ENCODE measurements around the gene MGMT.

MGMT gene

DNA sequence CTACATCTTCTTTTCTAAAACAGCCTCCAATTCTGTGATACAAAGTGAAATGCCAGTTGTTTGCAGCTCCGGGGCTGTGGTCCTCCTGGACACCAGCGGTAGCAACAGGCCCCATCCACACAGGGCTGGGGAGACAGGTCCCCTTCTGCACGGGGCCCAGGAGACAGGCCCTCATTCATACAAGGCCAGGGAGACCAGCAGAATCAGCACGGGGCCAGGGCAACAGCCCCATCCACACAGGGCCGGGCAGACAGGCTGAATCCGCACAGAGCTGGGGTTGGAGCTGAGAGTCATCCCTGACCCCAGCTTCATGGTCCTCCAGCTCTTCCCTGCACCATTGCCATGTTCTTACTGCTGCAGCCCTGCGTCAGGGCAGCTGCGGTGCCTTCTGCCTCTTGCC lies 238.6 kb downstream of the MGMT start:
- Mint-ChIP-seq H3K4me1 (peaks cover 12% of the 10 kb centered on the region), H3K27ac (ENCODE audit: low read depth) (no peak overlapping the region), H3K27me3 (no peaks in the 10 kb centered on the region), H3K36me3 (ENCODE audit: insufficient read depth) (peaks cover 7% of the 10 kb centered on the region), H3K9me3 (no peaks in the 10 kb centered on the region), H3K4me3 (no peak overlapping the region)
- no peak for DNase-seq (ENCODE audit: low spot score in 2 of 2)
- no peak for ATAC-seq (replicated peaks; ENCODE audit: extremely low read depth, poor library complexity, severe bottlenecking)

DNA sequence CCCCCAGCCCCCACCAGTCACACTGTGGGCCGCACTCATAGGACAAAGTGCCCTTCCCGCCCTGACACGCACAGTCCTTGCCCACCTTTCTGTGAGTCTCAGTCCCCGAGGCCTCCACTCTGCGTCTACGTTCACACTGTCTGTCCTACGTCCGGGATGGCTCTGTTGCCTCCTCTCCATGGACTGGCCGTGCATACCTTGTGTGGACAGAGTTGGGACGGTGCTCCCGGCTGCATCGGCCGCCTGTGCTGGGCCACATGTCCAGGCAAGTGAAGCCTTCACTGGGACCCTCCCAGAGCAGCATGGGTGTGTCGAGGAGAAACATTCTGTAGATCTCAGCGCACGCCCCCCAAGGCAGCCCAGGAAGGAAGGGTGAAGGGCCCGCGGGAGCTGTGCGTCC lies 239.0 kb downstream of the MGMT start:
- Mint-ChIP-seq H3K4me1 (peaks cover 12% of the 10 kb centered on the region), H3K9me3 (no peaks in the 10 kb centered on the region), H3K36me3 (ENCODE audit: insufficient read depth) (peaks cover 7% of the 10 kb centered on the region), H3K27ac (ENCODE audit: low read depth) (no peak overlapping the region), H3K4me3 (no peak overlapping the region), H3K27me3 (no peaks in the 10 kb centered on the region)
- DNase-seq (ENCODE audit: low spot score in 2 of 2) (no peak), ATAC-seq (replicated peaks; ENCODE audit: extremely low read depth, poor library complexity, severe bottlenecking) (no peak)

GRCh38 chr10:129706523-129706922 lies 239.5 kb downstream of the MGMT start:
- H3K9me3 Mint-ChIP-seq, result no peaks in the 10 kb centered on the region
- H3K4me3 Mint-ChIP-seq, result no peak overlapping the region
- H3K36me3 Mint-ChIP-seq (ENCODE audit: insufficient read depth), result peaks cover 7% of the 10 kb centered on the region
- no peak overlapping the region for H3K27ac Mint-ChIP-seq (ENCODE audit: low read depth)
- ATAC-seq (replicated peaks; ENCODE audit: extremely low read depth, poor library complexity, severe bottlenecking), result no peak
- no peaks in the 10 kb centered on the region for H3K27me3 Mint-ChIP-seq
- no peak for DNase-seq (ENCODE audit: low spot score in 2 of 2)
- H3K4me1 Mint-ChIP-seq, result peaks cover 12% of the 10 kb centered on the region

DNA sequence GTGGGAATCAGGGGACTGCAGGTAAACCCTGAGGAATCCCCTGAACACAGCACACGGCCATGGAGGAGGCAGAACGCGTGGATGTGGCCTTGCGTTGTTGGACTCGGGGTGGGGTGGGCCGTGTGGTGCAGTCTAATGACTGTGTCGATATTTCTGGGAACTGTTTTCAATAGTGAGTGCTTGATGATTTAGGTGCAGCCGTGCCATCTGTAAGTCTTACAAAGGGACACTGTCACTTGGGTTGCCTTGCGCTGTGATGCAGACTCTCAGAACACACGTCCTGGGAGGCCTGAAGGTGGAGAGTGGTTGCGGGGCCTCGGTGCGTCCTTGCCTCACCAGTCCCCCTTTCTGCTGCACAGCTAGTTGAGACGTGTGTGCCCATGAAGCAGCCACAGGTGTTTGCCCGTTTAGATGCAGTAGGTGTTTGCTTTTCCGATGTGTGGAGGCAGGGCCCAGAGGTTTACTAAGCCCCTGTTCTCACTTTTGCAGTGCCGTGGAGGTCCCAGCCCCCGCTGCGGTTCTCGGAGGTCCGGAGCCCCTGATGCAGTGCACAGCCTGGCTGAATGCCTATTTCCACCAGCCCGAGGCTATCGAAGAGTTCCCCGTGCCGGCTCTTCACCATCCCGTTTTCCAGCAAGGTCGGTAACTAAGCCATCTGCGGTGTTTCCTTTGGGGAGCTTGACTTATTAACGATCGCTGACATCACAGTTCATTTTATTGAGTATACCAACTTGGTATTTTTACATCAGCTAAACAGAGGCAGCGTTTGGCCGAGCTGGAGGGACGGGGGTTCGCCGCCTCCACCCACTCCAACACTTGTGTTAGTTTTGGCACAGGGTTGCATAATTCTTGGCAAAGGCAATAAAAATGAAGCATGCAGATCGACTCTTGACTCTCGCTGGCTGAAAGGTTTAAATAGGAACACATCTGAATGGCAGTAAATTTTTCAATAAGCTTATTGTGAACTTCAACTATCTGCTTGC lies 240.7 kb downstream of the MGMT start:
- no peak for DNase-seq (ENCODE audit: low spot score in 2 of 2)
- no peak for ATAC-seq (replicated peaks; ENCODE audit: extremely low read depth, poor library complexity, severe bottlenecking)
- H3K36me3 Mint-ChIP-seq (ENCODE audit: insufficient read depth), result peaks cover 7% of the 10 kb centered on the region
- no peaks in the 10 kb centered on the region for H3K9me3 Mint-ChIP-seq
- H3K4me3 Mint-ChIP-seq, result no peak overlapping the region
- no peak overlapping the region for H3K27ac Mint-ChIP-seq (ENCODE audit: low read depth)
- H3K4me1 Mint-ChIP-seq, result peaks cover 12% of the 10 kb centered on the region
- H3K27me3 Mint-ChIP-seq, result no peaks in the 10 kb centered on the region

DNA sequence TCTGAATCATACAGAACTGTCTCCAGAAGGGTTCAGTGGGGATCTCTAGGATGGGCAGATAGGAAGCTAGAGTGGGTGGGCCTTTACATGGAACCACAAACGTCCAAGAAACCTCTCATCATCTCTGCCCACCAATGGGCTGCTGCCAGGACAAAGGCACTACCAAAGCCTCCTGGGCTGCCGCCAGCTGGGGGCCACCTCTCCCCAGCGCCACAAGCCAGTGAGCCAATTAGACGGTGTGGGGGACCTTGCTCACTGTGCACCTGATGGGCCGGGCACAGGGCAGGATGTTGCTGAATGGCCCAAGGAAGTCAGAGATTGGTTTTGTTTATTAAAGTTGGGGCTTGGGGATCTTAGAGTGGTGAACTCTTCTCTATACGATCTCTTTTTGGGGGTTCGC lies 242.1 kb downstream of the MGMT start:
- H3K9me3 Mint-ChIP-seq, result no peaks in the 10 kb centered on the region
- H3K27me3 Mint-ChIP-seq, result no peaks in the 10 kb centered on the region
- peaks cover 5% of the 10 kb centered on the region for H3K4me1 Mint-ChIP-seq
- ATAC-seq (replicated peaks; ENCODE audit: extremely low read depth, poor library complexity, severe bottlenecking), result no peak
- no peak overlapping the region for H3K4me3 Mint-ChIP-seq
- no peak overlapping the region for H3K27ac Mint-ChIP-seq (ENCODE audit: low read depth)
- peaks cover 6% of the 10 kb centered on the region for H3K36me3 Mint-ChIP-seq (ENCODE audit: insufficient read depth)
- no peak for DNase-seq (ENCODE audit: low spot score in 2 of 2)

DNA sequence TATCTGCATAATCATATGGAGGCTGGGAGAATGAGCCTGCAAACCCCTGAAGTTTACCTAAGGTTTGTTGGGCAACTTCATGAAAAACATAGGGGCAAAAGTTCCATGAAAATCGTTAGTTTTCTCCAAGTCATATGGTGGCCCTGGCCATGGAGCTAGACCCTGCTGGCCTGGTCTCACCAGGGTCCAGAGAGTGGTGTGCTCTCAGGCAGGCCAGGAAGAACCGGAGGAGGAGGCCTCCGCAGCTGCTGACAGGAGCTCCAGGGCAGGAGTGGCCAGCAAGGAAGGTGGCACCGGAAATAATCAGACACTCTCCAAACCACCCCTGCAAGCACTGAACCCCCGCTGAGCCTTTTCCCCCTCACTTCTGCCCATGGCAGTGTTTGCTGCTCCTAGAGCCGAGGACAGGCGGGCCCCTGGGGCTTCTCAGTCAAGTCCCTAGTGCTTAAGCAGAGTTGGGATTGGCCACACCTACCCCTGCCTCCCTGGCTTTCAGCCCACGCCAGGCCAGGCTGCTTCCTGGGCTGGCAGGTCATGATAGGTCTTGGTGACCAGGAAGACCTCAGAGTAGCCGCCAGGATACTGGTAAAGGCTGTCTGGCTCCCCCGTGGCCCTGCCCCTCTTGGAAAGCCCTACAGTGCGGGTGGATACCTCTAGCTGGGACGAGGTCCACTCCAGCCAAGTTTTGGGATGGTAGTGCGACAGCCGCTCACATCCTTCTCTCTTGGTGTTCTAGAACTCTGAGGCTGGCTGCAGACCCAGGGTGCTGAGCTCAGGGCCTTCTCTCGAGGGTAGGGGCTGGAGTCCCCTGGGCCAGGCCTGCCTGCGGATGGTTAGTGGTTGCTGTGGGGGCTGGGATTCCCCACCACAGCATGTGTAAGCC lies 242.8 kb downstream of the MGMT start:
- H3K4me3 Mint-ChIP-seq, result no peak overlapping the region
- DNase-seq (ENCODE audit: low spot score in 2 of 2) (no peak), ATAC-seq (replicated peaks; ENCODE audit: extremely low read depth, poor library complexity, severe bottlenecking) (no peak)
- H3K9me3 Mint-ChIP-seq, result no peaks in the 10 kb centered on the region
- peaks cover 2% of the 10 kb centered on the region for H3K4me1 Mint-ChIP-seq
- H3K27me3 Mint-ChIP-seq, result no peaks in the 10 kb centered on the region
- no peak overlapping the region for H3K27ac Mint-ChIP-seq (ENCODE audit: low read depth)
- peaks cover 5% of the 10 kb centered on the region for H3K36me3 Mint-ChIP-seq (ENCODE audit: insufficient read depth)

DNA sequence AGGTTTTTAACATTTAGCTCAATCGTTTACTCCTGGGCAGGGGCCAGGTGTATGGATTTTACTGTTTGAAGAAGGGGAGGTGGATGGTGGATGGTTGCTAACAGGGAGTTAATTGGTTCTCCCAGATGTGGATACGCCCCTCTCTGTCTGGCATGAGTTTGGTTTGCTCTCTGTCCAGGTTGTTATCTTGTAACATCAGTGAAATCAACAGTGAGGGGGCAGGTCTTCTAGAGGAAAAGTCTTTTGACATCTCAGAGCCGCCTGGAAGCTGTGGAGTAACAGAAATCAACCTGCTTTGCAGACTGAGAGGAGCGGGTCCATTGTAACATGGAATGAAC lies 243.4 kb downstream of the MGMT start:
- Mint-ChIP-seq H3K4me1 (no peaks in the 10 kb centered on the region), H3K9me3 (no peaks in the 10 kb centered on the region), H3K4me3 (no peak overlapping the region), H3K27me3 (no peaks in the 10 kb centered on the region), H3K36me3 (ENCODE audit: insufficient read depth) (peaks cover 4% of the 10 kb centered on the region), H3K27ac (ENCODE audit: low read depth) (no peak overlapping the region)
- DNase-seq (ENCODE audit: low spot score in 2 of 2) (no peak), ATAC-seq (replicated peaks; ENCODE audit: extremely low read depth, poor library complexity, severe bottlenecking) (no peak)

- Mint-ChIP-seq H3K36me3 (ENCODE audit: insufficient read depth) (peaks cover 4% of the 10 kb centered on the region), H3K9me3 (no peaks in the 10 kb centered on the region)
- no peak for DNase-seq (ENCODE audit: low spot score in 2 of 2)
These were observed 244.2 kb downstream of the MGMT start for GRCh38 chr10:129711291-129711690.

GRCh38 chr10:129712000-129712399 lies 245.0 kb downstream of the MGMT start:
- peaks cover 4% of the 10 kb centered on the region for H3K36me3 Mint-ChIP-seq (ENCODE audit: insufficient read depth)
- no peak overlapping the region for H3K27ac Mint-ChIP-seq (ENCODE audit: low read depth)
- H3K4me3 Mint-ChIP-seq, result no peak overlapping the region
- ATAC-seq (replicated peaks; ENCODE audit: extremely low read depth, poor library complexity, severe bottlenecking) (no peak), DNase-seq (ENCODE audit: low spot score in 2 of 2) (no peak)
- H3K4me1 Mint-ChIP-seq, result no peaks in the 10 kb centered on the region
- H3K9me3 Mint-ChIP-seq, result no peaks in the 10 kb centered on the region
- H3K27me3 Mint-ChIP-seq, result no peaks in the 10 kb centered on the region

More at GRCh38 chr10:129711291-129711690, 244.2 kb downstream of the MGMT start:
- Mint-ChIP-seq H3K4me3 (no peak overlapping the region), H3K27ac (ENCODE audit: low read depth) (no peak overlapping the region), H3K4me1 (no peaks in the 10 kb centered on the region), H3K27me3 (no peaks in the 10 kb centered on the region)
- ATAC-seq (replicated peaks; ENCODE audit: extremely low read depth, poor library complexity, severe bottlenecking), result no peak

DNA sequence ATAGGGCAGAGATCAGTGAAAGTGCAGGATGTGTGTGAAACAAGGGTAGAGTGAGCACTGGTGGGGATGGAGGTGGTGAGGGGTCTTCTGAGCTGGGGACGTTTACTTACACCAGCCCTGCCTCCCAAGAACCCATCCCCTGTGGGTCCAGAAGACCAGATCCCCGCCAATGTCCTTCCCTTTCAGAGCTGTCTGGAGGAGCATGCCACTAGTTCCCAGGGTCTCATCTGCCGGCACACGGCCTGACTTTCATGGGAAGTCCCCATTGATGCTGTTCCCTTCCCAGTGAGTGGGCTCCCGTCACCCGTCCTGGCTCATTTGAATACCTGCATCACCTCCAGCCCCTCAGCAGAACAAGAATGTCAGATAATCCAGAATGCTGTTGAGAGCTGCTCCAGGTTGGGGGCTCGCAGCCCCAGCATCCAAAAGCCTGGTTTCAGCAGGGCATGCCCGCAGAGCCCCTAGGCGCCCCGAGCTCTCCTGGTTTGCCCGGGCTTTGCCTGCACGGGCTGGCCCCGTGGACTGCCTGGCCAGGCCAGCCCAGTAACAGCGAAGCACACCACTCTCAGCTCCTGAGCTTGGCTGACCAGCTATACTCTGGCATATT lies 246.7 kb downstream of the MGMT start:
- DNase-seq (ENCODE audit: low spot score in 2 of 2) (no peak), ATAC-seq (replicated peaks; ENCODE audit: extremely low read depth, poor library complexity, severe bottlenecking) (no peak)
- no peaks in the 10 kb centered on the region for H3K36me3 Mint-ChIP-seq (ENCODE audit: insufficient read depth)
- no peak overlapping the region for H3K27ac Mint-ChIP-seq (ENCODE audit: low read depth)
- H3K4me3 Mint-ChIP-seq, result no peak overlapping the region
- H3K27me3 Mint-ChIP-seq, result no peaks in the 10 kb centered on the region
- no peaks in the 10 kb centered on the region for H3K9me3 Mint-ChIP-seq
- H3K4me1 Mint-ChIP-seq, result no peaks in the 10 kb centered on the region

DNA sequence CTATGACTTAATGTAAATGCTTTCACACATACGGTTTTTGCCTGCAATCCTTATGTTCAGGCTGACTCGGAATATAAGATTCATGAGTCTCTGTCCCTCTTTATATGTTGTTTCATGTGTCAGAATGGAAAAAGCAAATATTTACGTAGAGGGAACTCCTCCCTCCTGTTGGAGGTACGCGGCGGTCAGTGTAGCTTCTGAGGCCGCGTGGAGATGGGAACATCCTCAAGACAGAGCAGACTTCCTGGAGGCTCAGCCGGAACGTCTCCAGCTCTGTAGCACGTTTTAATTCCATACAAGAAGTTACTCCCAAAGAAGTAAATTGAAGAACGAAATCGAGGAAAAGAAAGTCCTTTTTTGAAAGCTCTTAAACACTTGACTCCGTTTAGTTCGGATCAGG lies 248.8 kb downstream of the MGMT start:
- Mint-ChIP-seq H3K36me3 (ENCODE audit: insufficient read depth) (no peaks in the 10 kb centered on the region), H3K27ac (ENCODE audit: low read depth) (no peak overlapping the region), H3K4me3 (no peak overlapping the region), H3K27me3 (no peaks in the 10 kb centered on the region), H3K9me3 (peaks cover 4% of the 10 kb centered on the region), H3K4me1 (no peaks in the 10 kb centered on the region)
- no peak for DNase-seq (ENCODE audit: low spot score in 2 of 2)
- no peak for ATAC-seq (replicated peaks; ENCODE audit: extremely low read depth, poor library complexity, severe bottlenecking)

GRCh38 chr10:129716211-129716681 lies 249.2 kb downstream of the MGMT start:
- no peaks in the 10 kb centered on the region for H3K27me3 Mint-ChIP-seq
- ATAC-seq (replicated peaks; ENCODE audit: extremely low read depth, poor library complexity, severe bottlenecking), result no peak
- no peaks in the 10 kb centered on the region for H3K36me3 Mint-ChIP-seq (ENCODE audit: insufficient read depth)
- DNase-seq (ENCODE audit: low spot score in 2 of 2), result no peak
- H3K4me3 Mint-ChIP-seq, result no peak overlapping the region
- peaks cover 4% of the 10 kb centered on the region for H3K9me3 Mint-ChIP-seq
- no peaks in the 10 kb centered on the region for H3K4me1 Mint-ChIP-seq
- no peak overlapping the region for H3K27ac Mint-ChIP-seq (ENCODE audit: low read depth)
